Gastroesophageal sphincter (tissue), 4 donors: ENCODE measurements around the gene SLC2A6. TPM values are rescaled to one million over a fixed set of nuclear protein-coding genes. Genes with fewer than 3 reads are reported as not detected.

ENCODE experiments used
- ATAC-seq: fragments of 150-250 bp; one replicate; pipeline ENCODE4 v1.9.1; 2016; ENCODE audit warnings: mild to moderate bottlenecking, moderate library complexity
- H3K27ac ChIP-seq, 4 donors: fragments of 200-600 bp; sonication (generic) in 3 of 4; 1 replicate in 3 of 4; 2 replicates in 1 of 4; pipeline ENCODE4 v1.5.1; 2016 to 2019
- H3K27me3 ChIP-seq: fragments of 200-600 bp; sonication (generic); one replicate; pipeline ENCODE4 v1.5.1; 2019
- H3K36me3 ChIP-seq, 2 donors: fragments of 200-600 bp; sonication (generic); one replicate each; pipeline ENCODE4 v1.5.1; 2019; ENCODE audit warnings: control low read depth in 1 of 2
- H3K4me1 ChIP-seq, 3 donors: fragments of 200-600 bp; sonication (generic); 1 replicate in 2 of 3; 2 replicates in 1 of 3; pipeline ENCODE4 v1.5.1; 2016 to 2019; ENCODE audit warnings: control low read depth in 2 of 3
- H3K4me3 ChIP-seq, 2 donors: fragments of 200-600 bp; sonication (generic); one replicate each; pipeline ENCODE4 v1.5.1; 2019; ENCODE audit warnings: mild to moderate bottlenecking in 1 of 2, moderate library complexity in 1 of 2
- H3K9me3 ChIP-seq, 3 donors: fragments of 200-600 bp; sonication (generic); one replicate each; pipeline ENCODE4 v1.5.1; 2017 to 2019; ENCODE audit warnings: control low read depth in 2 of 3
- EP300 ChIP-seq: sonication (generic); formaldehyde crosslinking; IDR thresholded peaks from one replicate; pipeline ENCODE4 v1.6.1; 2017; ENCODE audit warnings: antibody characterized with exemption, mild to moderate bottlenecking
- POLR2A ChIP-seq, 2 donors: fragments of 450-650 bp; IDR thresholded peaks; one replicate each; pipeline ENCODE4 v1.6.1; 2017; ENCODE audit warnings: antibody characterized with exemption in 2 of 2, mild to moderate bottlenecking in 2 of 2, moderate library complexity in 1 of 2
- POLR2AphosphoS5 ChIP-seq: sonication (generic); formaldehyde crosslinking; IDR thresholded peaks from one replicate; pipeline ENCODE4 v1.6.1; 2017; ENCODE audit warnings: antibody characterized with exemption
- WGBS, 2 donors: methylation state at CpG; one replicate each; pipeline ENCODE4 v1.1.5; 2018; ENCODE audit warnings: low coverage in 1 of 2; 5-methylcytosine and 5-hydroxymethylcytosine counted together
- total RNA-seq, 4 donors: library from RNA; depleted of rRNA; stranded (reverse); fragments of >200 nt; gene quantifications; one replicate each; pipeline ENCODE4 v1.1.0, GENCODE V29; 2016
- TF ChIP-seq, protein P1 (sequence below), 4 experiments: fragments of 200-600 bp in 2 of 4; fragments of 450-650 bp in 2 of 4; sonication (generic) in 1 of 4; IDR thresholded peaks; one replicate each; pipeline ENCODE4 v1.5.1; 2017 to 2019; ENCODE audit warnings: antibody characterized with exemption in 4 of 4, mild to moderate bottlenecking in 2 of 4, moderate library complexity in 2 of 4

SLC2A6 gene
- total RNA-seq, 4 donors from 2014 or later = 1.7 to 11.8 (median 5.2) TPM

DNA sequence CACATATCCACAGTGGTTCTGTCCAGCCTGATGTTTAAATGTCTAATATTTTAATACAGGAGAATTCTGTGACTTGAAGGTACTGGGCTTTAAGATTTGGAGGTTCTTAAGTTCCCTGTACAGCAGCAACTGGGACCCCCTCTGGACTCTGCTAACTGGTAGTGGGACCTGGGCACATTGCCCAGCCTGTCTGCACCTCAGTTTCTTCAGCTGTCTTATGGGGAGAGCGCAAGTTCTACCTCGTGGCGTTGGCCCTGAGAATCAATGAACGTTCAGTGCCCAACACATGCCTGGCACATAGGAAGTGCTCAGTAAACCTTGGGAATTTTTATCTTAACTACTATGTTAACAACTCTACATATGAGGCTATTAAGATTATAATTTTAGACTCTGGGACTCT, 1.4 kb downstream of the SLC2A6 start:
- no peak overlapping the region for H3K27ac ChIP-seq
- 95 to 100% methylated on average over 4 of the region's 4 CpGs for WGBS, 2 donors
- ATAC-seq = no peak
- H3K9me3 ChIP-seq = no peaks in the 10 kb centered on the region
- H3K4me1 ChIP-seq = peaks cover 0 to 23% (median 11%) of the 10 kb centered on the region in 3 donors
- H3K4me3 ChIP-seq = no peak overlapping the region
- peaks cover 0 to 21% of the 10 kb centered on the region in 2 donors for H3K36me3 ChIP-seq
- H3K27me3 ChIP-seq = no peaks in the 10 kb centered on the region
- TF ChIP-seq, protein P1, sequence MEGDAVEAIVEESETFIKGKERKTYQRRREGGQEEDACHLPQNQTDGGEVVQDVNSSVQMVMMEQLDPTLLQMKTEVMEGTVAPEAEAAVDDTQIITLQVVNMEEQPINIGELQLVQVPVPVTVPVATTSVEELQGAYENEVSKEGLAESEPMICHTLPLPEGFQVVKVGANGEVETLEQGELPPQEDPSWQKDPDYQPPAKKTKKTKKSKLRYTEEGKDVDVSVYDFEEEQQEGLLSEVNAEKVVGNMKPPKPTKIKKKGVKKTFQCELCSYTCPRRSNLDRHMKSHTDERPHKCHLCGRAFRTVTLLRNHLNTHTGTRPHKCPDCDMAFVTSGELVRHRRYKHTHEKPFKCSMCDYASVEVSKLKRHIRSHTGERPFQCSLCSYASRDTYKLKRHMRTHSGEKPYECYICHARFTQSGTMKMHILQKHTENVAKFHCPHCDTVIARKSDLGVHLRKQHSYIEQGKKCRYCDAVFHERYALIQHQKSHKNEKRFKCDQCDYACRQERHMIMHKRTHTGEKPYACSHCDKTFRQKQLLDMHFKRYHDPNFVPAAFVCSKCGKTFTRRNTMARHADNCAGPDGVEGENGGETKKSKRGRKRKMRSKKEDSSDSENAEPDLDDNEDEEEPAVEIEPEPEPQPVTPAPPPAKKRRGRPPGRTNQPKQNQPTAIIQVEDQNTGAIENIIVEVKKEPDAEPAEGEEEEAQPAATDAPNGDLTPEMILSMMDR (IDR thresholded peaks at IDR 0.05) = no peak
- TF ChIP-seq POLR2A (IDR thresholded peaks at IDR 0.05) (no peak), POLR2AphosphoS5 (no peak), EP300 (no peak)

DNA sequence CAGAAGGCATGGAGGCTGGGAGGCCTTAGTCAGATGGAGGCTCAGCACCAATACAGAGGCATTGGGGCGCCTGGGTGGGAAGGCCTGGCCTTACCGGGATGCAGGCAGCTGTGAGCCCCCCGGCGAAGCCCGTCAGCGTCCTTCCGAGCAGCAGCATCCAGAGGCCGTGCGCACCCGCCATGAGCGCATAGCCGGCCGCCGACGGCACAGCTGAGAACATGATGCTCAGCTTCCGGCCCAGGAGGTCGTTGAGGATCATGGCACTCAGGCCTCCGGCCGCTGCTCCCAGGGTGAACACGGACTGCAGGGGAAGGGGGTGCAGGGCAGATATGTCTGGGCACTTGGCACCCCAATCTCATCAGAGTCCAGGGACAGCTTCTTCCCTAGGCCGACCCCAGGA, 2.0 kb downstream of the SLC2A6 start:
- no peak for ATAC-seq
- no CpG with 5 or more reads among the region's 21 CpGs for WGBS, 2 donors
- Histone ChIP-seq H3K4me3 (no peak overlapping the region), H3K27ac (no peak overlapping the region), H3K4me1 (peaks cover 0 to 23% (median 11%) of the 10 kb centered on the region in 3 donors), H3K27me3 (no peaks in the 10 kb centered on the region), H3K9me3 (no peaks in the 10 kb centered on the region), H3K36me3 (peaks cover 0 to 21% of the 10 kb centered on the region in 2 donors)
- TF ChIP-seq POLR2A (IDR thresholded peaks at IDR 0.05) (no peak), POLR2AphosphoS5 (no peak), EP300 (no peak)
- TF ChIP-seq, protein P1 (IDR thresholded peaks at IDR 0.05) = no peak

DNA sequence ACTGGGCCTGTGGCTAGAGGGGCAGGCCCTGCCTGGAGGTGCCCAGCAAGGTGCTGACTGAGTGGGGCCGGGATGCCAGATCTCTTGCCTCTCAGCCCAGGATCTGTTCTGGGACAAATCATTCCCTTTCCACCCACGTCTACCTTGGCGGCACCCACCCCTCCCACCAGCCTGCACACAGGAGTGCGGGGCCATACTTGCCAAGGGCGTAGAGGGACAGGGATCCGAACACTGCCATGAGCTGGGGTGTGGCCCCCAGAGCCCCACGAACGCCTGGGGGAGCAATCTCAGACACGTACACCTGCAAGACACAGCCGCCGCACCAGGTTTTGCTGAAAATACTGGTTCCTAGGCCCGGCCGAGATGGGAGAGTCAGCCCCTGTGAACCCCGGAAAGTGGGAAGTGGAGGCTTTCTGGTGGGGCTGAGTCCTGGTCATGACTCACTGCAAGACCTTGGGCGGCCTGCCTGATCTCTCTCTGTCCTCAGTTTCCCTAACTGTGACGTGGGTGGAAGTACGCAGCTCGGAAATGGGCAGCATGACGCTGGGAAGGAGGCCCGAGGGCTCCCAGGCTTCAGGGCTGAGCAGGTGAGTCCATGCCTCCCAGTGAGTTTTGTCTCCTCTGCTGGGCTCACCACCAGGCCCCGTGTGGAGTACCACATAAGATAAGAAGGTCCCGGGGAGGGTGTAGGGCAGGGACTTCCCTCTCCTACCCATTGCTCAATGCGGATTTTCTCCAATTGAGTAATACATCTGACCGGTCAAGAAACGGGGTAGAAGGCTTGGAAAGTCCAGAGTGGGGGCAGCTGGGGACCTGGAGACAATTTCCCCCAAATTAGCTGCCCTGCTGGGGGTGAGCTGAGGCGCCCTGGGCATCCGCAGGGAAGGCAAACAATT, 2.6 kb downstream of the SLC2A6 start:
- ATAC-seq = no peak
- no peak overlapping the region for H3K27ac ChIP-seq
- H3K4me1 ChIP-seq = peaks cover 0 to 23% (median 11%) of the 10 kb centered on the region in 3 donors
- no peaks in the 10 kb centered on the region for H3K27me3 ChIP-seq
- no peak for TF ChIP-seq EP300
- TF ChIP-seq, protein P1 (IDR thresholded peaks at IDR 0.05) = no peak
- TF ChIP-seq POLR2A (IDR thresholded peaks at IDR 0.05) = no peak
- TF ChIP-seq POLR2AphosphoS5 = no peak
- WGBS, 2 donors = 73% methylated on average over 2 of the region's 27 CpGs; no CpG with 5 or more reads in 1 of the 2 donors
- H3K4me3 ChIP-seq = no peak overlapping the region
- H3K9me3 ChIP-seq = no peaks in the 10 kb centered on the region
- peaks cover 0 to 21% of the 10 kb centered on the region in 2 donors for H3K36me3 ChIP-seq

DNA sequence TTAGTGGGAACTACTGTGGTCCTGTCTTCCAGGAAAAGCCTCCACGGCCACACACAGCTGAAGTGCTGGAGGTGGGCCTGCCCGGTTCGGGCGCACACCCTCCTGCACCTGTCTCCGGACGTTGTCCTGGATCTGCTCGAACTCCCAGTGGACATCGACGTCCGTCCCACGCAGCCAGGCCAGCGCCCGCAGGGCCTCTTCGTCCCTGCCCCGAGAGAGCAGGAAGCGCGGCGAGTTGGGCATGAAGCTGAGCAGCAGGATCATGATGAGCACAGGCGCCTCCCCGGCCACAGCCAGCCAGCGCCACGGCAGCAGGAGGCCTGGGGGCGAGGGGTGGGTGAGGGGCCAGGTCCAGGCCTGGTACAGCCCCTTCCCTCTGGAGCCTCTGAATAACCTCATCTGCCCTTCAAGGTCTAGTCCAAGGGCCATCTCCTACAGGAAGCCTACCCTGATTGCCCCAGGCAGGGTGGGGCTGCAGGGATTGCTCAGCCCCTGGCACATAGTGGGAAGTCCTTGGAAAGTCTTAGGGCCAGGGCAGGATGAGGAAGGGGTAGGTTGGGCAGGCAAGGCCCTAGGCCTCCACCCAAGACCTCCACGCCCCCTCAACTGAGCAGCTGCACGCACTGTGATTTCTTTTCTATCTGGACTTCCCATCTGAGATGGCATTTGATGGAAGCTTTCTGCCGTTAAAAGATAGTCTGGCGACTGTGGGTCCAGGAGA, 3.4 kb downstream of the SLC2A6 start:
- 100% methylated on average over 1 of the region's 27 CpGs; no CpG with 5 or more reads in 1 of the 2 donors for WGBS, 2 donors
- no peak overlapping the region for H3K4me3 ChIP-seq
- H3K4me1 ChIP-seq = peaks cover 0 to 23% (median 11%) of the 10 kb centered on the region in 3 donors
- TF ChIP-seq, protein P1 (IDR thresholded peaks at IDR 0.05) = no peak
- TF ChIP-seq EP300 (no peak), POLR2AphosphoS5 (no peak), POLR2A (IDR thresholded peaks at IDR 0.05) (no peak)
- H3K36me3 ChIP-seq = peaks cover 0 to 21% of the 10 kb centered on the region in 2 donors
- no peak for ATAC-seq
- H3K27me3 ChIP-seq = no peaks in the 10 kb centered on the region
- H3K27ac ChIP-seq = no peak overlapping the region
- no peaks in the 10 kb centered on the region for H3K9me3 ChIP-seq
